GM21360 (cell line): ENCODE results near the gene CARHSP1.
A peak's percentile ranks its signal among the peaks of the same experiment; 100 is the strongest.
"Not testable (repeated sequence)": the region's sequence is repeated elsewhere in the genome, so short reads cannot be mapped to it uniquely, and the experiment has no call there.

Experiments used
- ATAC-seq: cut with Tn5 transposase; IDR thresholded peaks from one replicate; pipeline ENCODE4 v1.9.1; 2021; ENCODE audit warnings: mild to moderate bottlenecking, moderate library complexity; ENCODE audit not compliant: unreplicated experiment

The CARHSP1 gene

DNA sequence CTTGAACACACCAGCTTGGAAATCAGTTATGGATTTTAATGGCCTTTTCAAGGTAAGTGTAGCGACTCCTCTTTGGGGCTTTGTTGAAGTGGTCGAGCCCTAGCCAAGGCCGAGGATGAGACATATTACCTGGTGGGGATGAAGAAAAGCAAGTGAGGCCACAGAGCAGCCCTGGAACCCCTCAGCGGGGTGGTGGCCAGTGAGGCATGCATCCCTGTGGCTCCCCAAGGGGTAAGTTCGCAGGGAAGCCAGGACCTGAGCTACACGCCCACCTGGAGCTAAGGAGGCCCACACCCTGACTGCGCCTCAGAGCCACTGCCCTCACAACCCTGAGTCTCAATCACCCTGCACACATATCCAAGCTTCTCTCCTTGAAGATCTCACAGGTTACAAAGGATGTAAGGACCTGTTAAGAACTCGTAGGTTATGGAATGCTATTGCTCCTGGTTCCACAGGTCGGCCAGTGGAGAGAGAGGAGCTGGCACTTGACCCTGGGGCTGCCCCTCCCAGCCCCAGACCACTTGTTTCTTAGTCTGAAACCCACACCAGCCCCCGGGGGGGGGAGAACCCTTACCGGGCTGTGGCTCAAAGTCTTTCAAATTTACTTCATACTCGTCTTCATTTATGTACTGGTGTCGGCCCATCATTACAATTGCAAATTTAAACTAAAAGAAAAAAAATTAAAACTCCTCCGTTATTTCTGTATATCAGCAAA, 25.3 kb upstream of the CARHSP1 start:
- no peak for ATAC-seq

- no peak for ATAC-seq
Measured at GRCh38 chr16:8893426-8893825, 24.6 kb upstream of the CARHSP1 start.

DNA sequence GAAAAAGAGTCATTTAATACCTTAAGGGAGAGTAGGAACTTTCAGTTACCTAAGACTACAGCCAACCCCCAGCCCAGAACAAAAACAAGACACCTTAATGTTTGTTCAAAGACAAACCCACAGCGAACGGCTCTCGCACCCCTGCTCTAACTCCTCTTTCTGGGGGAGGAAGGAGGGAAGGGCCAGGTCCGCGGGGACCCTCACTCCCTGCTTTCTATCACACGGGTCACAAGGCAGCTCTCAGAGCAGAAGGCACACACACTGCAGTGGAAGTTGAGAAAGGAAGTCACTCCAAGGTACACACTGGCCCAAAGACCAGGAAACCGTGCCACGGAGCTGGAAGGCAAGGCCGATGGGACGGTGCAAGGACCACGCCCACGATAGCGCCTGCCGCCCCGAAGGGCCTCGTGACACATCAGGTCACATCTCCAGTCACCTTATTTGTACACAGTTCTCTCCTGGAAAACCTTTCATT, 23.3 kb upstream of the CARHSP1 start:
- ATAC-seq = peak; percentile 28

GRCh38 chr16:8890549-8890921, 21.7 kb upstream of the CARHSP1 start:
- ATAC-seq = no peak

DNA sequence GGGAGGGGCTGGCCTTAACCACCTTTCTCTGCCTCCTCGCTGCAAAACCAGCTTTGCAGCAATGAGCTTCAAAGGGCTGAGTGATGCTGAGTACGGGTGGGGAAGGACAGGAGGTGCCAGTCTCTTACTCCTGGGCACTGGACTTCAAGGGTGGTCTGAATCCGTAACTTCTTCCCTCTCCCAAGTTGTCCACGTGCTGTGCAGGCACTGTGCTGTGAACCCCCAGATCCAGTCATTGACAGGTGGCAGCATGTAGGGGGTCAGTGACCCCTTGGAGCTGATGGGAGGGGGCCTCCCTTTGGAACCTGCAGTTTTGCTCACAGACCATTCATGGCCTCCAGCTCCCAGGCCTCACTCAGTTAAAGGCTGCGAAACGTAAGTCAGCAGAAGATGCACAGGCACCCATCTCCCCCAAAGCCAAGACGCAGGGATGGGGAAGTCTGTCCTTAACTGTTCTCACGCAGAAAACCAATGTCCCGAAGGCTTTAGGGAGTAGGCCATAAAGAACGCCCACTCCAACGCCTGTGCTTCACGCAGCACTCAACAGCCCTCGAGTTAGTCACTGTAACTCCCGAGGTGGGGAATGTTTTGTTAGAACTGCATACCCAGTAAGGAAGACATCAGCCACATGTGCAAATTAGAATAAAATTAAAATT, 21.2 kb upstream of the CARHSP1 start:
- ATAC-seq = no peak

DNA sequence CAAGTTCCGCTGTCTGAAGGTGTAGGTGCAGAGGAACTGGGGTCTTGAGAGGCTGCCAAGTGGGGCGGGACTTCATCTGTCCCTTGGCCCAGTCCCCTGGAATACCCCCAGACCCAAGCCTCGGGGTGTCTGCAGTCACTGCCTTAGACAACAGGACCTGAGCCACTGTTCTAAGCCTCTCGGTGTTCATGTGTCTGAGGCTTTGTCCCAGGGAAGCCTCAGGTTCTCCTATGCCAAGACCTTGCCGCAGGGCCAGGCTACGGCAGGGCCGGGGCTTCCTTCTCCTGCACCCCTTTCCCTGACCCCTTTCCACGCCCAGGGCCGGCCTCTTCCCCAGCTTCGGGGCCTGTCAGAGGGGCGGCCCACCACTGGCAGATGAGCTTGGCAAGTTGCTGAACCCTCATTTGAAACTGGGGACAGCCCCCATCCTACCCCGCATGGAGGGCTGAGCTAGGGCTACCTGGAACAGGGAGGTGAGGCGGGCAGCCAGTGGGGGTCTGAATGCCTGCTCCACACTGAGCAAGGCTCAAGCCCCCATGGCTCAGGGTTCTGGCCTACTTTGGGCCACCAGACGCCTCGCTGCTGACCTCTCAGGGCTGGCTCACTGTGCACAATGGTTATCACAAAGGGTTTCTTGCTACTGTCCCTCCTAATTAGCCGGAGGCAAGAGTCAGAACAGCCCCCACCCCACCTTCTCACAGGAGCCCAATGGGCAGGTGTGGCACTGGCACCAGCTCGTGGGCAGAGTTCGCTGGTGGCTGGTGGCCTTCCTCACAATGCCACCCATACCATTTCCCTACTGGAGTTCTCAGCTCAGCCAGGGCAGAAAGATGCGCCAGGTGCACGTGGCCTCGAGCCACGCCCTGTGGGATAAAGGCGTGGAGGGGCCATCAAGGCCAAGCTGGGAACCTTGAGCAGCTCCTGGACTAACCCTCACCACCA, 20.4 kb upstream of the CARHSP1 start:
- ATAC-seq = no peak

DNA sequence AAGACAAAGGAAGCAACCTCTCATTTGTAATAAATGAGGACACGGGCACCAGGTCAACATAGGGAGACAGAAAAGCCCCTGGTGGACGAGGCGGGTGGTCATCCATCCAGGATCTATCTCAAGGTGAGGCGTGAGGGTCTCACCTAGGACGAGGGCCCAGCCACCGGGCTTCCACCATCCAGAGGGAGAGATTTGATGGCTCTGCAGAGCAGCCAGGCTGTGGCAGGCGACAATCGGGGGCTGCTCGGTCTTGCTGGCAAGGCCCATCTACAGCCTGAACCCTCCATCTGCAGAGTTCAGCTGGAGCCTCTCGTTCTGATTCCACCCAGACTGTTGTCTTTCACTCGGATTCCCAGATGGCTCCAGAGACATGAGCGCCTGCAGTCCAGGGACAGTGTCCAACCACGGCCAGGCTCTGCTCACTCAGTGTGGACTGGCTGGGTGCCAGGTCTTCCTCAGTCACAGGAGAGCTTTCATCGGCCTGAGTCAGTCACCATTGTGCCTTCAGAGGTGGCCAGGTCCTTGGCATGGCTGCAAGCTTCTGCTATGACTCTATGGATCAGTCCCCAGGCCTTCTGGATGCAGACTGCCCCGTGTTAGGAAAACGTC, 19.2 kb upstream of the CARHSP1 start:
- no peak for ATAC-seq

DNA sequence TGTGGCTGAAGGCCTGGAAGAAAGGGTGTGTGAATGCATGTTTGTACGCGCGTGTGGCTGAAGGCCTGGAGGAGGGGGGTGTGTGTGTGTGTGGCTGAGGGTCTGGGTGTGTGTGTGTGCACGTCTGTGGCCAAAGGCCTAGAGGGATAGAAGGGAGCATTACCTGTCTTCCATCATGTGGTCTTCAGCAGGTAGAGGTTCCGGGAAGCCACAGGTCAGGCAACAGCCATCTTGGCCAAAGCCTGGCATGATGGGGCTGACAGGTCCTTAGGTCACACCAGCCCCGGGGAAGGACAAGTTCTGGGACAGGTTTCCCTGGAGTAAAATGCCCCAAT, 18.6 kb upstream of the CARHSP1 start:
- no peak for ATAC-seq

GRCh38 chr16:8886593-8887430, 18.0 kb upstream of the CARHSP1 start:
- ATAC-seq = no peak

GRCh38 chr16:8885674-8886592, 17.1 kb upstream of the CARHSP1 start:
- ATAC-seq = no peak

DNA sequence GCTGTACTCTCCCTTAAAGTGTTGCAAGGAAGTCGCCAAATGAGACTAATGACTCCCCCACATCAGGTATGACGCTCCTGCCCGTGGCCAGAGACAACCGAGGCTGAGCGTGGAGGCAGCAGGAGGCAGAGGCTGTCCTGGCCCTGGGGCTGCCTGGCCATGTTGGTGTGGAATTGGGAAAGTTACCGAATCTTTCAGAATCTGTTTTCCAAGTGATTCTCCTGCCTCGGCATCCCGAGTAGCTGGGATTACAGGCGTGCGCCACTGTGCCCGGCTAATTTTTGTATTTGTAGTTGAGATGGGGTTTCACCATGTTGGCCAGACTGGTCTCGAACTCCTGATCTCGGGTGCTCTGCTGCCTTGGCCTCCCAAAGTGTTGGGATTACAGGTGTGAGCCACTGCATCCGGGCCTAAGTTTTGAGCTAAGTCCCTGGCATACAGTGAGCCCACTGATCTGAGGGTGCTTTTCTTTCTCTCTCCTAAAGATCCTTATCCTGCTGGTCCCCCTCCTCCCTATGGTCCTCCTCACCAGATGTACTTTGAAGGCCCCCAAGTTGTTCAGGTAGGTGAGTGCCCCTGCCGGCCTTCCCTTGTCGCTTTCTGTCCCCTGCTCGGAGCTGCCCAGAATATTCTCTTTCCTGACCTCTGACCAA, 14.0 kb upstream of the CARHSP1 start:
- no peak for ATAC-seq

DNA sequence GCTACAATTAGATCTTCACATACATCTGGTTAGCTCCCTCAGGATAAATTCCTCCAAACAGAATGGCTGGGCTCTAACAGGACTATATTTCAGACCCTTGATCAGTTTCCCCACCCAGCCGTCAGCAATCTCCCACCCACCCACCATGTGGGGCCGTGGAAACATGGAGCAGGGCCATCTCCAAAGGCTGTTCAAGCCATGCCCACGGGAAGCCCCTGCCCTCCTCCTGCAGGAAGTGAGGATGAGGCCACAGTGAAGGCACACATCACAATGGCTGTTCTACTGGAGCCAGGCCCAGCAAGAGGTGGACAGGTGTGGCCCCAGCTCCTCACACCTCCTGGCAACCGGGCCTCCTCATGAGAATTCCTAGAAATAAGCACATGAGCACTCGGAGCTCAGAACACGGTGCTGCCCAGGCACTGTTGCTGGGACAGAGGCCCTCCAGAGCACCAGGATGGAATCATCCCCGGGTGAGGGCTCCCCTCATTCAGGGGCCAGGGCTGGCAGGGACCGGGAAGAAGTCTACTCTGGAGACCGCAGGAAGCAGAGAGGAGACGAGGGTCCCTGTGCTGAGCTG, 13.3 kb upstream of the CARHSP1 start, which contains the start of gene LITAFD:
Gene LITAFD, plus strand, starts transcription at position 311 of the 577 bp plus-strand sequence. CDS start 2,005 bp downstream, outside the sequence.
- no peak for ATAC-seq

GRCh38 chr16:8880839-8881510, 12.2 kb upstream of the CARHSP1 start:
- no peak for ATAC-seq

GRCh38 chr16:8878523-8878911, 9.7 kb upstream of the CARHSP1 start:
- no peak for ATAC-seq

DNA sequence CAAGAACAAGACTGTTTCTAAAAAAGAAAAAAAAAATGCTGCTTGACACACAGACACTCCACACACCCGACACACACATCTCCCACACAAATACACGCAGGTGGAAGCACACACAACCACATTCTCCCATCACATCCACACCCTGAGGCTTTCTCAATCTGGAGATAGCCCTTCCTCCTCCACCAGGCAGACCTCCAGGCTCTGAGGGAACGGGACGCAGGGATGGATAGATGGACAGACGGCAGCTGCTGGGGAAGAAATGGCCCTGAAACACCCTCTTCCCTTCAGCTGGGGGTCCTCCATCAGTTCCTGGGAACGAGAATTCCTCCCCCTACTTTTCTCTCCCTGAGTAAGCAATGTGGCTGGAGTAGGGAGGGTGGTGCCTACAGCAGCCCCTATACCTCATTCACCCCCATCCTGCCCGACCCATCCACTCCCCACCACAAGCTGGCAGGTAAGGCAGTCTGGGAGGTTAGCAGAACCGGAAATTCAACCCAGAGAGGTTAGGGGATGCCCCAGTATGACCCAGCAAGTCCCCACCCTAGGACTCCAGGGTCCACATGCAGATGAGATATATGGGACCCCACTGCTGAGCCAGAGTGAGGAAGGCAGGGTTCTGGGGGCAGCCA, 9.2 kb upstream of the CARHSP1 start:
- no peak for ATAC-seq

DNA sequence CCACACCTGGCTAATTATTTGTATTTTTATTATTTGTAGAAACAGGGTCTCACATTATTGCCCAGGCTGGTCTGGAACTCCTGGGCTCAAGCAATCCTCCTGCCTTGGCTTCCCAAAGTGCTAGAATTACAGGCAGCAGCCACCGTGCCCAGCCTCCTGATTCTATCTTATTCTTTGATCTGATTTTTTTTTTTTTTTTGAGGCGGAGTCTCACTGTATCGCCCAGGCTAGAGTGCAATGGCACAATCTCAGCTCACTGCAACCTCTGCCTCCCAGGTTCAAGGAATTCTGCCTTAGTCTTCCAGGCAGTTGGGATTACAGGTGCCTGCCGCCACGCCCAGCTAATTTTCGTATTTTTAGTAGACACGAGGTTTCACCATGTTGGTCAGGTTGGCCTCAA, 6.5 kb upstream of the CARHSP1 start:
- ATAC-seq = not testable (repeated sequence)

GRCh38 chr16:8874388-8874787, 5.6 kb upstream of the CARHSP1 start:
- ATAC-seq = no peak
